ENCODE results near the gene NR2C2. TPM values are rescaled to one million over a fixed set of nuclear protein-coding genes. Genes with fewer than 3 reads are reported as not detected.

Gene NR2C2
- total and polyA plus RNA-seq, 10 of the 15 experiments (the other 5 are each of a cell fraction or from before 2014, with no cell fraction given): 2.7 to 30.3 (median 18.3) TPM

- RAD21 ChIA-PET (ENCODE audit: unreplicated experiment): interaction anchor here (0.6 to 1.9 kb wide), 11 partner anchors 14 to 283 kb away, joined by 3 to 6 read pairs (median 4); partner anchors contain the start of gene RBSN
- POLR2A ChIA-PET: interaction anchor here (0.5 to 1.1 kb wide), 2 partner anchors 11 to 39 kb away, joined by 3 to 4 read pairs; no protein-coding TSS in a partner anchor
- ATAC-seq (no peak), FAIRE-seq (no peak), DNase-seq (ENCODE audit: low read depth, low spot score) (no peak)
- H3K4me2 ChIP-seq (ENCODE audit: control insufficient read depth, insufficient read depth): no peak overlapping the region
- in situ Hi-C loops (cut with MboI): no loop called here
- H3K4me1 ChIP-seq (ENCODE audit: control insufficient read depth, insufficient read depth, low read length): no peaks in the 10 kb centered on the region
- WGBS (ENCODE audit: insufficient coverage, insufficient replicate concordance, low lambda C conversion rate, missing lambda C conversion rate): 0% methylated on average over 1 of the region's 1 CpG
- intact Hi-C loops (cut with micrococcal nuclease; ENCODE audit: unreplicated experiment): loop anchor here (5.0 to 10.0 kb wide), 2 partner anchors 91 to 278 kb away; partner anchors contain the start of gene CAPN7
- no peak overlapping the region for H3K27ac ChIP-seq (ENCODE audit: control insufficient read depth, insufficient read depth)
- no TSS peak for BruUV-seq (replicated peaks)
- no peaks in the 10 kb centered on the region for H3K36me3 ChIP-seq (ENCODE audit: control insufficient read depth in 2 of 2, insufficient read depth in 2 of 2, low read length in 1 of 2)
- H4K20me1 ChIP-seq (ENCODE audit: control insufficient read depth, insufficient read depth): no peaks in the 10 kb centered on the region
- no peaks in the 10 kb centered on the region for H3K79me2 ChIP-seq (ENCODE audit: control insufficient read depth, insufficient read depth, low read length)
- no peaks in the 10 kb centered on the region for H3K27me3 ChIP-seq (replicated peaks in 1 of 2; ENCODE audit: control insufficient read depth in 2 of 2, insufficient read depth in 2 of 2, low read length in 1 of 2)
- no peaks in the 10 kb centered on the region for H3K9me3 ChIP-seq (replicated peaks; ENCODE audit: control insufficient read depth, insufficient read depth, low read length)
- no peak overlapping the region for H2AFZ ChIP-seq (ENCODE audit: control insufficient read depth, low read depth, low read length)
- H3K9ac ChIP-seq (ENCODE audit: control insufficient read depth, insufficient read depth, low read length): no peak overlapping the region
- no peak overlapping the region for H3K4me3 ChIP-seq
- SMC1A ChIA-PET (ENCODE audit: uncharacterized antibody, unreplicated experiment): interaction anchor here (0.7 to 2.8 kb wide), 11 partner anchors 12 to 479 kb away, joined by 3 to 11 read pairs (median 3); no protein-coding TSS in a partner anchor
- CTCF ChIA-PET: interaction anchor here (0.8 to 2.7 kb wide), 32 partner anchors 13 to 478 kb away, joined by 3 to 12 read pairs (median 4); partner anchors contain the start of gene MRPS25
- no peak for TF ChIP-seq NR2C1 (IDR thresholded peaks at IDR 0.05)
- TF ChIP-seq SUZ12 (IDR thresholded peaks at IDR 0.05; ENCODE audit: unreplicated experiment): no peak
- no peak for TF ChIP-seq ELK1 (IDR thresholded peaks at IDR 0.05; ENCODE audit: low read depth, low read length)
- TF ChIP-seq MYB (IDR thresholded peaks at IDR 0.05; ENCODE audit: borderline replicate concordance, low read depth, low read length): no peak
- no peak for TF ChIP-seq NFIC (IDR thresholded peaks at IDR 0.05; ENCODE audit: low read depth, low read length)
- TF ChIP-seq ATF3 (IDR thresholded peaks at IDR 0.05; ENCODE audit: borderline replicate concordance, extremely low read depth, low read depth, low read length): no peak
- TF ChIP-seq BCLAF1 (IDR thresholded peaks at IDR 0.05): no peak
- no peak for TF ChIP-seq NKRF (conservative IDR thresholded peaks at IDR 0.05)
- no peak for TF ChIP-seq CEBPB (IDR thresholded peaks at IDR 0.05; ENCODE audit: borderline replicate concordance in 1 of 2, low read depth in 2 of 2, low read length in 2 of 2)
- no peak for TF ChIP-seq CTCF (IDR thresholded peaks at IDR 0.05 in 2 of 3, conservative IDR thresholded peaks at IDR 0.05 in 1 of 3; ENCODE audit: control insufficient read depth in 2 of 3, extremely low read depth in 1 of 3, insufficient read depth in 1 of 3, low read depth in 3 of 3, low read length in 3 of 3)
- TF ChIP-seq NFYA (IDR thresholded peaks at IDR 0.05; ENCODE audit: borderline replicate concordance, low read depth, low read length): no peak
- TF ChIP-seq USF1 (IDR thresholded peaks at IDR 0.05; ENCODE audit: borderline replicate concordance, extremely low read length, insufficient read depth, low read depth, low read length): no peak
- TF ChIP-seq TARDBP (IDR thresholded peaks at IDR 0.05; ENCODE audit: borderline replicate concordance): no peak
Measured at GRCh38 chr3:14926592-14926991, 20.8 kb upstream of the NR2C2 start.
